OCI-LY3 (cell line): ENCODE data around the gene ANK3.

Experiments used
- H2AFZ ChIP-seq: fragments of 200-600, 300-600 bp; shearing (Covaris generic); 2 replicates; pipeline ENCODE4 v1.6.0; 2014; ENCODE audit warnings: antibody characterized with exemption, low read depth, low read length
- H3K27ac ChIP-seq: fragments of 200-600, 300-600 bp; sonication (generic); 2 replicates; pipeline ENCODE4 v1.5.1; 2014; ENCODE audit warnings: mild to moderate bottlenecking, low read length, moderate library complexity, mixed read lengths
- H3K27me3 ChIP-seq: fragments of 200-600, 300-600 bp; sonication (generic); 2 replicates; pipeline ENCODE4 v1.6.1; 2014; ENCODE audit warnings: low read depth, low read length, mixed read lengths
- H3K36me3 ChIP-seq: fragments of 200-600, 300-600 bp; sonication (generic); replicated peaks from 2 replicates; pipeline ENCODE3; 2014; ENCODE audit warnings: low read depth, low read length, mixed read lengths
- H3K4me1 ChIP-seq: fragments of 300-600, 200-600 bp; sonication (generic); 2 replicates; pipeline ENCODE4 v1.6.1; 2014; ENCODE audit warnings: low read length, mixed read lengths
- H3K4me2 ChIP-seq: fragments of 200-600, 300-600 bp; sonication (generic); 2 replicates; pipeline ENCODE4 v1.6.1; 2014; ENCODE audit warnings: low read length, mixed read lengths
- H3K4me3 ChIP-seq: fragments of 300-600, 200-600 bp; sonication (generic); 2 replicates; pipeline ENCODE4 v1.5.1; 2014; ENCODE audit warnings: antibody characterized with exemption, mild to moderate bottlenecking, low read length, moderate library complexity
- H3K79me2 ChIP-seq: fragments of 300-600, 200-600 bp; shearing (Covaris generic); 2 replicates; pipeline ENCODE4 v1.6.1; 2014; ENCODE audit warnings: mild to moderate bottlenecking, low read length, mixed read lengths
- H3K9ac ChIP-seq: fragments of 300-600, 200-600 bp; shearing (Covaris generic); 2 replicates; pipeline ENCODE4 v1.6.0; 2014; ENCODE audit warnings: mild to moderate bottlenecking, low read length, moderate library complexity
- H3K9me3 ChIP-seq: fragments of 200-600, 300-600 bp; shearing (Covaris generic); 2 replicates; pipeline ENCODE4 v1.6.1; 2014; ENCODE audit warnings: low read length, mixed read lengths; ENCODE audit not compliant: insufficient read depth
- H4K20me1 ChIP-seq: fragments of 200-600, 300-600 bp; sonication (generic); 2 replicates; pipeline ENCODE4 v1.6.1; 2016; ENCODE audit warnings: low read length, mixed read lengths; ENCODE audit not compliant: insufficient read depth
- CTCF ChIP-seq: fragments of 200-600, 300-600 bp; sonication (generic); IDR thresholded peaks from 2 replicates; pipeline ENCODE4 v1.5.1; 2014; ENCODE audit warnings: antibody characterized with exemption, low read length, low read depth
- EZH2phosphoT487 ChIP-seq: fragments of 200-600 bp; shearing (Covaris generic); IDR thresholded peaks from 2 replicates; pipeline ENCODE4 v1.6.1; 2018; ENCODE audit warnings: antibody characterized with exemption, mixed run types, low read depth

The ANK3 gene

GRCh38 chr10:60343254-60343653 is 46.4 kb downstream of the ANK3 start:
- H2AFZ ChIP-seq: no peak overlapping the region
- no peaks in the 10 kb centered on the region for H3K4me1 ChIP-seq
- H3K27ac ChIP-seq: no peak overlapping the region
- TF ChIP-seq CTCF: no peak
- no peak for TF ChIP-seq EZH2phosphoT487
- no peak overlapping the region for H3K4me2 ChIP-seq
- H4K20me1 ChIP-seq: no peaks in the 10 kb centered on the region
- H3K9ac ChIP-seq: no peak overlapping the region
- H3K36me3 ChIP-seq: no peaks in the 10 kb centered on the region
- no peaks in the 10 kb centered on the region for H3K27me3 ChIP-seq
- H3K4me3 ChIP-seq: no peak overlapping the region
- H3K9me3 ChIP-seq: no peaks in the 10 kb centered on the region
- no peaks in the 10 kb centered on the region for H3K79me2 ChIP-seq

- H3K36me3 ChIP-seq: no peaks in the 10 kb centered on the region
- no peaks in the 10 kb centered on the region for H4K20me1 ChIP-seq
- 0 out of 2 replicates have a peak, but pooled peaks cover 3% of the 10 kb centered on the region for H3K27me3 ChIP-seq
- H3K4me1 ChIP-seq: no peaks in the 10 kb centered on the region
- no peak overlapping the region for H3K9ac ChIP-seq
- TF ChIP-seq EZH2phosphoT487 (no peak), CTCF (no peak)
- H3K9me3 ChIP-seq: no peaks in the 10 kb centered on the region
- no peaks in the 10 kb centered on the region for H3K79me2 ChIP-seq
- H3K4me2 ChIP-seq: no peak overlapping the region
- no peak overlapping the region for H3K27ac ChIP-seq
- no peak overlapping the region for H3K4me3 ChIP-seq
- H2AFZ ChIP-seq: no peak overlapping the region
These were observed 47.7 kb downstream of the ANK3 start for GRCh38 chr10:60341969-60342368.

- no peak overlapping the region for H3K4me2 ChIP-seq
- no peak overlapping the region for H3K27ac ChIP-seq
- TF ChIP-seq CTCF (no peak), EZH2phosphoT487 (no peak)
- H3K27me3 ChIP-seq: 0 out of 2 replicates have a peak, but pooled peaks cover 8% of the 10 kb centered on the region
- no peaks in the 10 kb centered on the region for H3K79me2 ChIP-seq
- no peak overlapping the region for H3K9ac ChIP-seq
- H2AFZ ChIP-seq: no peak overlapping the region
- no peaks in the 10 kb centered on the region for H4K20me1 ChIP-seq
- no peak overlapping the region for H3K4me3 ChIP-seq
- H3K9me3 ChIP-seq: no peaks in the 10 kb centered on the region
- no peaks in the 10 kb centered on the region for H3K36me3 ChIP-seq
- H3K4me1 ChIP-seq: no peaks in the 10 kb centered on the region
These were observed 48.7 kb downstream of the ANK3 start for GRCh38 chr10:60340973-60341372.

GRCh38 chr10:60339757-60340156 is 49.9 kb downstream of the ANK3 start:
- no peaks in the 10 kb centered on the region for H3K9me3 ChIP-seq
- no peak overlapping the region for H3K4me2 ChIP-seq
- H3K36me3 ChIP-seq: no peaks in the 10 kb centered on the region
- no peaks in the 10 kb centered on the region for H4K20me1 ChIP-seq
- H3K4me1 ChIP-seq: no peaks in the 10 kb centered on the region
- 0 out of 2 replicates have a peak, but pooled peaks cover 8% of the 10 kb centered on the region for H3K27me3 ChIP-seq
- TF ChIP-seq CTCF (no peak), EZH2phosphoT487 (no peak)
- no peak overlapping the region for H3K27ac ChIP-seq
- H2AFZ ChIP-seq: no peak overlapping the region
- no peaks in the 10 kb centered on the region for H3K79me2 ChIP-seq
- H3K9ac ChIP-seq: no peak overlapping the region
- H3K4me3 ChIP-seq: no peak overlapping the region
